GM21526 (cell line): ENCODE data around the gene BANP.
"Not testable (repeated sequence)": the region's sequence is repeated elsewhere in the genome, so short reads cannot be mapped to it uniquely, and the experiment has no call there.

Experiments used
- ATAC-seq: cut with Tn5 transposase; IDR thresholded peaks from one replicate; pipeline ENCODE4 v1.9.1; 2021; ENCODE audit warnings: moderate library complexity; ENCODE audit not compliant: unreplicated experiment, low FRiP score

Gene BANP

GRCh38 chr16:87965417-87965816 lies 14.2 kb downstream of the BANP start:
- no peak for ATAC-seq

DNA sequence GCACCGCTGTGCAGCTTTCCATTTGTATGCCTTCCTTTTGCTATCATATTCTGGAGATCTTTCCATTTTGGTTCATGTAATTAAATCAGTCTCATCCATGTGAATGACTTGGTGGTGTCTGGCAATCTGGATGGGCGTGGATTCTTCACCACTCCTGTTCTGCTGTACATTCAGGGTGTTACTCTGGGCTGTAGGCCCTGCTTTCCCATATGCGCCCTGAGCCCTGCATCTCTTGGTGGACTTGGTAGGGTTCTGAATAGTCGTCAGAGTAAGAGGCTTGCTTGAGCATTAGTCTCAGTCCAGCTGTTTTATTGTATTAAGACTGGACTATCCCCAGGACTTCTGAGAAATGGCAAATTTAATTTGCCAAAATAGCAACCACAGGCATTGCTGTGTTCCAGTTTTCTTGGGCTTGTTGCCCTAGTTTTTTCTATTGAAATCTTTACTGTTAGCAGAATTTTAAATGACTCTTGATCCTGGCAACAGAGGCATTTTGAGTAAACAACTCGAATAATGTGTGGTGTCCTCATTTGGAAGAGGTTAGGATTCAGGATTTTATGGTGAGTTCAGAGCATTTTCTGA lies 14.9 kb downstream of the BANP start:
- no peak for ATAC-seq

- no peak for ATAC-seq
Measured at GRCh38 chr16:87966685-87967185, 15.5 kb downstream of the BANP start.

GRCh38 chr16:87968541-87968940 lies 17.3 kb downstream of the BANP start:
- ATAC-seq: no peak

- no peak for ATAC-seq
Measured at GRCh38 chr16:87970186-87970585, 19.0 kb downstream of the BANP start.

DNA sequence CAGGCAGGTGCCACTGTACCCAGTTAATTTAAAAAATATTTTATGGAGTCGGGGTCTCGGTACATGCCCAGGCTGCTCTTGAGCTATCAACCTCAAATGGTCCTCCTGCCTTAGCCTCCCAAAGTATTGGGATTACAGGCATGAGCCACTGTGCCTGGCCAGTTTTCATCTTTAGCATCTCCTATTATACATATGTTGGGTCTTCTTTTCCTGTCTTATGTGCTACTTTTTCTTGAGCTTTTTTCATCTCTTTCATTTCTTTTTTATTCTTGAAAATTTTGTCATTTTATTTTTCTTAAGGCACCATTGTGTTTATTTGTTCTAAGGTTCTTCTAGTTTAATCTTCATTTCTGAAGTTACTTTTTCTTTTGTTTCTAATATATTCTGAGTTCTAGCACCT lies 20.7 kb downstream of the BANP start:
- ATAC-seq: no peak

GRCh38 chr16:87973717-87974116 lies 22.5 kb downstream of the BANP start:
- ATAC-seq: no peak

DNA sequence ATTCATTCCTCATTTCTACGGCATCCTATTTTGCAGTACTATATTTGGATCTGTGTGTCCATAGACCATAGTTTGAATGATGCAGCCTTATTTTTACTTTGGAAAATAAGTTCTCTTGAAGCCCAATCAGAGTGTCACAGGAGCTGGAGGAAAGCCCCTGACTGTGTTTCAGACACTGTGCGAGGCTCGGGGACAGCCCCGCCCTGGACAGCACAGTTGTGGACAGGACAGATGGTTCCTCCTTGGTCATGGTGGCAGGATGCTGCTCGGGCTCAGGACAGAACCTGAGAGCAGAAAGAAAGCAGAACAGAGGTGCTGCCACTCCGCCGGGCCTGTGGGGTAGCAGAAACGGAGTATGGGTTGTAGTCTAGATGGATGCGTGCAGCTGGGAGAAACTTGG lies 22.9 kb downstream of the BANP start:
- ATAC-seq: no peak

- ATAC-seq: no peak
Measured at GRCh38 chr16:87976665-87977064, 25.4 kb downstream of the BANP start.

- no peak for ATAC-seq
Measured at GRCh38 chr16:87978127-87978526, 26.9 kb downstream of the BANP start.

DNA sequence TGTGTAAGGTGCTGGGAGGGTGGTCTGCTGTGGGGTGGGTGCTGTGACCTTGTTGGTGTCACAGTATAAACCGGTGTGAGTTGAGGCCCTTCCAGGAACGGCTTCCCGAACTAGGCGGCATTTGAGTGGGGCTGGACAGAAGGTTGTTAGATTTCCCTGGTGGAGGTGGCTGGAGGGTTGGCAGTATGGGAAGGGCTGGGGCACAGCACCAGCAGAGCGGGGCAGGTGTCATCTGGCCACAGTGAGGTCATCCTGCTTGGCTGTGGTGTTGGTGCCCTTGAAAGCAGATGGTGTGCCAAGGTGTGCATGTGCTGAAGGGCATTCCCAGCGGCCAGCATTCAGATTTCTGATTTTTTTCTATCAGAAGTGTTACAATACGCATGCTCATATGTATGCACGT lies 28.1 kb downstream of the BANP start:
- no peak for ATAC-seq

DNA sequence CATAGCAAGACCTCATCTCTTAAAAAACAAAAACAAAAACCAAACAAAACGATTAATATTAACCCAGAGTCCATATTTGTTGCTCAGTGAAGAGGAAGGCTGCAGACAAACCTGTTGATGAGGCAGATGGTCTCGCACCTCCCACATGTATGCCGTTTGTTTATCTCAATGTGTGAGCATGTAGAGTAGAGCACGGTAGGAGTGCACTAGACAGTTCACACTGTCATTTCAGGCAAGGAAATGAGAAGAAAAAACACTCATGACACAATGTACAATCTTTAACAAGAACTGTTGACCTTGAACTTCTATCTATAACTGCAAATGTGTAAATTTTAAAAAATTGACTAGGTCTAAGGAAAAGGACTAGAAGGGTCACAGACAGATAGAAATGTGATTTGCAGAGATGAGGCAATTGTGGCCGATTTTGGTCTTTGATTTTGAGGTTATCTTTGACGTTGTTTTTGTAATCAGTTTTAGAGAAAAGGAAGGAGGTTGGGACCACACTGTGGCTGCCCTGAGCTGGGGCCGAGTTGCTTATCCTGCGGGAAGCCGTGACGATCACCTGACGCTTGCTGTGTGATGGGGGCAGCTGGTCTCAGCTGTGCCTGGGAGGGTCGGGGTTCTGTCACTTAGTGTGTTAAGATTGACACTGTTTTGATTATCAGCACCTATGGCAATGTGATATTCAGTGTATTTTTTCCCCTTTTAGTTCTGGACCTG lies 28.8 kb downstream of the BANP start:
- not testable (repeated sequence) for ATAC-seq

- ATAC-seq: not testable (repeated sequence)
Measured at GRCh38 chr16:87981376-87981775, 30.1 kb downstream of the BANP start.

- no peak for ATAC-seq
Measured at GRCh38 chr16:87982581-87983041, 31.4 kb downstream of the BANP start.

GRCh38 chr16:87983072-87983736 lies 32.0 kb downstream of the BANP start:
- not testable (repeated sequence) for ATAC-seq

DNA sequence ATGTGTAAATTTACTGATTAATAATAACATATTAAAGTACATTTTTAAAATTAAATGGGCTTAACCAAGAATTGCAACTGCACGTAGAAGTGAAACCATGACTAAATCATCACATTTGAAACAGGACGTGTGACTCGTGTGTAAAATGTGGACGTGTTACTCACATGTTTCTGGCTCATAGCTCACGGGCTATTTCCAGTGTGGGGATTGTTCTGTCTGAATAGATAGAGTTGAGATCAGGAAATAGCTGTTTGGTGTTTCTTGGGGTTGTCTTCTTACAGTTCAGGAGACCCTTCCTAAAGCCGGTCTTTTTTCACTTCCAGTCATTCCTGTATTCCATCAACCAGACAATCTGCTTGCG lies 32.5 kb downstream of the BANP start:
- ATAC-seq: not testable (repeated sequence)

GRCh38 chr16:87984180-87984579 lies 32.9 kb downstream of the BANP start:
- not testable (repeated sequence) for ATAC-seq

DNA sequence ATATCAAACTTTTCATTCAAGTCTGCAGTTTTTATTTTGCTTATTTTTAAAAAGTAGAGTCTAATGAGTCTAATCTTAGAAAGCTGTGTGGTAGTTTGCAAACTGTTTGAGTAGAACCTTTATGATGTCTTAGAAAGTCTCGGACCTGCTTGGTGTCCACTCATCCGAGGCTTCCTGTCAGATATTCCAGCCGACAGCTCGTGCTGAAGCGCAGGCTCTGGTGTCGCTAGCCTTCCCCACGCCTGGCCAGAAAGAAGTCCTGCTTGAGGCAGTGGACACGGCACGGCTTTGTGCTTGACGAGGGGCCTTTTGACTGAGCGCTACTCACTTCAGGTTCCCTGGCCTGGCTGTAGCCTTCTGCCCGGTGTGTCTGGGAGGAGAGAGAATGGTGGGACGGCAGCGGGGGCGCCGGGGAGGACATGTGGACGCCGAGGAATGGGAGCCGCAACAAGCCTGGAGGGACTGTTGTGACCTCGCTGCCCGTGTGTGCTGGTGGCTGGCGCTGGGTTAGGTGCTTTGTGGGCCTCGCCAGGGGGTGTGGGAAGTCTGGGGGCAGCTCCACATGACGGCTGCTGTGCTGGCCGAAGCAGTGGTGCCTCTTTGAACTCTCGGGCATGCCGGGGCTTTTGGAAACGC lies 33.5 kb downstream of the BANP start:
- ATAC-seq: no peak

- ATAC-seq: not testable (repeated sequence)
Measured at GRCh38 chr16:87985493-87985892, 34.3 kb downstream of the BANP start.

GRCh38 chr16:87986361-87986849 lies 35.2 kb downstream of the BANP start:
- not testable (repeated sequence) for ATAC-seq

DNA sequence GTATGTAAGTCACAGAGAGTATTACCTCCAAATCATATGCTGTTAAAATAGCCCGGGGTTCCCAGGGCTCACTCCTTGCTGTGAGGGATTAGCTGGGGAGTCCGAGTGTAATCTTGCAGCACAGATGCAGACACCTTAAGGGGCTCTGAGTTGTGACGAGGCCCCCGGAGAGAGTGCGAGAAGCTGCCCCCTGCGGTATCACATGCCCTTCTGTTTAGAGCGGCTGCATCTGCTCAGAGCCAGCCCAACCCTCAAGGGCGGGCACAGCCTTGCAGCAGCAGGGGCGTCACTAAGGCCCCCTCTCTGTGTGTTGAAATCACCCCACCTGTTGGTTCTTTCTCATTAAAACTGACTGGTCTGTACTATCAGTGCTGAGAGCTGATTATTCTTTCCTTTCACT lies 37.4 kb downstream of the BANP start:
- ATAC-seq: not testable (repeated sequence)
